ENCODE measurements around the gene NDUFS8.

NDUFS8 gene

DNA sequence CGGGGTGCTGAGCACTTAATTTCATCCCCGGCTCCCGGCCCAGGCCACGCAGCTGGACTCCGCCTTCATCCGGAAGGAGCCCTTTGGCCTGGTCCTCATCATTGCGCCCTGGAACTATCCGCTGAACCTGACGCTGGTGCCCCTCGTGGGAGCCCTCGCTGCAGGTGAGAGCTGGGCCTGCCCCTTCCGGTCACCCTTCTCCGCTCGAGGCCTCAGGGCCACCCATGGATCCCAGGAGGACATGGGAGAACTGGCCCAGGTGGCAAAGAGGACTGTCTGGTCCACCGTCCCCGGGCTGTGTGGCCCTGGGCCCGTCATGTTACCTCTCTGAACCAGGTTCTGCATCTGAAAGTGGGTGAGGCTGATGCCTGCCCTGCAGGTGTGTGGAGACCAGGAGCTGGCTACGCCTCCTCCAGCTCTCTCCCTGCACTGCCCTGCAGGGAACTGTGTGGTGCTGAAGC lies 11.7 kb upstream of the NDUFS8 start:
- Histone ChIP-seq H3K27me3 (ENCODE audit: control insufficient read depth in 1 of 2, insufficient read depth in 1 of 2, low read length in 2 of 2) (no peaks in the 10 kb centered on the region), H3K9me3 (ENCODE audit: control insufficient read depth, low read length) (no peaks in the 10 kb centered on the region), H3K18ac (ENCODE audit: low read depth in 1 of 2, low read length in 2 of 2) (no peak overlapping the region), H4K8ac (ENCODE audit: low read length) (no peak overlapping the region), H3K14ac (ENCODE audit: low read length in 2 of 2) (no peak overlapping the region), H2AFZ (ENCODE audit: low read depth, low read length) (no peak overlapping the region), H3K9ac (ENCODE audit: low read length) (no peak overlapping the region), H2AK5ac (ENCODE audit: low read length, severe bottlenecking) (no peak overlapping the region), H2BK120ac (ENCODE audit: low read depth, low read length) (no peak overlapping the region), H3K36me3 (ENCODE audit: control insufficient read depth in 1 of 2, insufficient read depth in 2 of 2, low read depth in 1 of 2, low read length in 2 of 2) (peaks cover 14 to 23% of the 10 kb centered on the region in 2 experiments), H3K4me3 (ENCODE audit: insufficient read depth in 1 of 2, low read depth in 1 of 2, low read length in 2 of 2) (no peak overlapping the region), H2BK5ac (ENCODE audit: low read depth, low read length, poor library complexity, severe bottlenecking) (no peak overlapping the region), H4K91ac (ENCODE audit: low read length) (peak overlapping the region; percentile 54), H3K27ac (ENCODE audit: low read length, poor library complexity, severe bottlenecking) (no peak overlapping the region), H2BK15ac (ENCODE audit: low read depth, poor library complexity, severe bottlenecking) (no peak overlapping the region), H3K23ac (ENCODE audit: low read length in 2 of 2) (no peak overlapping the region), H3K4ac (ENCODE audit: low read depth in 1 of 2, low read length in 2 of 2) (no peak overlapping the region), H3K4me1 (ENCODE audit: control insufficient read depth, insufficient read depth, low read depth, low read length) (peaks cover 44% of the 10 kb centered on the region), H2BK12ac (ENCODE audit: low read length in 2 of 2) (no peak overlapping the region), H3K4me2 (ENCODE audit: low read length, poor library complexity, severe bottlenecking) (no peak overlapping the region), H3K79me1 (replicated peaks; ENCODE audit: low read length, poor library complexity, severe bottlenecking) (no peaks in the 10 kb centered on the region)
- 94% methylated on average over 18 of the region's 18 CpGs for WGBS
- no peak for DNase-seq

DNA sequence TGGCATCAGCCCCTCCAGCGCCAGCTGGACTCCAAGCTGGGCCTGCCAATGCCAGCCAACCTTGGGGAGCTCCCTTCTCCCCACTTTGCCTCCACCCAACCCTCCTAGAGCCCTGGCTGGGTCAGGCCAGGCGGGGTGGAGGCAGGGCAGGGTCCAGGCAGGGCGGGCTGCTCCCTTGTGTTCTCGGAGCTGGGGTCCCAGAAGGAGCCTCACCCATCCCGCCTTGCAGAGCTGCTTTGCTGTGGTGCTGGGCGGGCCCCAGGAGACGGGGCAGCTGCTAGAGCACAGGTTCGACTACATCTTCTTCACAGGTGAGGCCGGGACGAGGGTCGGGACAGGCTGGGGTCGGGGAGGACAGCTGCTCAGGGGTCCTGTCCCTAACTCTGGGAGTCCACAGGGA lies 11.0 kb upstream of the NDUFS8 start:
- Histone ChIP-seq H3K4me2 (ENCODE audit: low read length, poor library complexity, severe bottlenecking) (no peak overlapping the region), H3K27me3 (ENCODE audit: control insufficient read depth in 1 of 2, insufficient read depth in 1 of 2, low read length in 2 of 2) (no peaks in the 10 kb centered on the region), H3K4ac (ENCODE audit: low read depth in 1 of 2, low read length in 2 of 2) (no peak overlapping the region), H2BK15ac (ENCODE audit: low read depth, poor library complexity, severe bottlenecking) (no peak overlapping the region), H3K4me1 (ENCODE audit: control insufficient read depth, insufficient read depth, low read depth, low read length) (peaks cover 37% of the 10 kb centered on the region), H2AK5ac (ENCODE audit: low read length, severe bottlenecking) (no peak overlapping the region), H2BK5ac (ENCODE audit: low read depth, low read length, poor library complexity, severe bottlenecking) (no peak overlapping the region), H2AFZ (ENCODE audit: low read depth, low read length) (no peak overlapping the region), H3K23ac (ENCODE audit: low read length in 2 of 2) (no peak overlapping the region), H3K27ac (ENCODE audit: low read length, poor library complexity, severe bottlenecking) (no peak overlapping the region), H2BK120ac (ENCODE audit: low read depth, low read length) (no peak overlapping the region), H2BK12ac (ENCODE audit: low read length in 2 of 2) (peak overlapping the region in 1 of 2 experiments; percentile 8), H3K4me3 (ENCODE audit: insufficient read depth in 1 of 2, low read depth in 1 of 2, low read length in 2 of 2) (no peak overlapping the region), H3K36me3 (ENCODE audit: control insufficient read depth in 1 of 2, insufficient read depth in 2 of 2, low read depth in 1 of 2, low read length in 2 of 2) (peaks cover 20 to 23% of the 10 kb centered on the region in 2 experiments), H3K9me3 (ENCODE audit: control insufficient read depth, low read length) (no peaks in the 10 kb centered on the region), H4K8ac (ENCODE audit: low read length) (no peak overlapping the region), H4K91ac (ENCODE audit: low read length) (no peak overlapping the region), H3K18ac (ENCODE audit: low read depth in 1 of 2, low read length in 2 of 2) (no peak overlapping the region), H3K79me1 (replicated peaks; ENCODE audit: low read length, poor library complexity, severe bottlenecking) (no peaks in the 10 kb centered on the region), H3K14ac (ENCODE audit: low read length in 2 of 2) (no peak overlapping the region), H3K9ac (ENCODE audit: low read length) (no peak overlapping the region)
- DNase-seq, result no peak
- WGBS, result 96% methylated on average over 12 of the region's 12 CpGs

DNA sequence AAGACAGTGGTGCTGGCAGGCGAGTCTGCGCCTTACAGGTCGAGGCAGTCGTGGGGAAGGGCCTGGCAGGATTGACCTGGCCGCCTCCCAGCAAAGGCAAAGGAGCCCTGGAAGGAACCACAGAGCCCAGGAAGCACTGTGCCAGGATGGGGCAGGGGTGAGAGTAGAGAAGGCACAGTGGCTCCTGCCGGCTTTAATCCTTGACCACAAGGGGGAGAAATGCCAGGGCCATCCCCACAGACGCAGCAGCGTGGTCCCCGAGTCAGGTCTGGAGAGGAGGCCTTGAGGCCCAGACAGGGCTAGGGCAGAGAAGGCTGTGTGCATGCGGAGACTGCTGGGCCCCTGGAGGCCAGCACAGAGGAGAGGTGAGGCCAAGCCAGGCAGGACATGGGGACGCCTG lies 9.9 kb upstream of the NDUFS8 start:
- no peak overlapping the region for H3K23ac ChIP-seq (ENCODE audit: low read length in 2 of 2)
- H3K27me3 ChIP-seq (ENCODE audit: control insufficient read depth in 1 of 2, insufficient read depth in 1 of 2, low read length in 2 of 2), result no peaks in the 10 kb centered on the region
- H3K4ac ChIP-seq (ENCODE audit: low read depth in 1 of 2, low read length in 2 of 2), result peak overlapping the region in 1 of 2 experiments; percentile 19
- no peak overlapping the region for H3K27ac ChIP-seq (ENCODE audit: low read length, poor library complexity, severe bottlenecking)
- H3K9me3 ChIP-seq (ENCODE audit: control insufficient read depth, low read length), result no peaks in the 10 kb centered on the region
- peak overlapping the region in 1 of 2 experiments; percentile 81 for H3K14ac ChIP-seq (ENCODE audit: low read length in 2 of 2)
- H2BK120ac ChIP-seq (ENCODE audit: low read depth, low read length), result peak overlapping the region; percentile 22
- no peak overlapping the region for H2BK5ac ChIP-seq (ENCODE audit: low read depth, low read length, poor library complexity, severe bottlenecking)
- H3K9ac ChIP-seq (ENCODE audit: low read length), result no peak overlapping the region
- 43% methylated on average over 11 of the region's 11 CpGs for WGBS
- peak; percentile 56 for DNase-seq
- H2AFZ ChIP-seq (ENCODE audit: low read depth, low read length), result peak overlapping the region; percentile 7
- peak overlapping the region in 1 of 2 experiments; percentile 42 for H3K18ac ChIP-seq (ENCODE audit: low read depth in 1 of 2, low read length in 2 of 2)
- H2BK12ac ChIP-seq (ENCODE audit: low read length in 2 of 2), result peak overlapping the region in 1 of 2 experiments; percentile 12
- H3K4me2 ChIP-seq (ENCODE audit: low read length, poor library complexity, severe bottlenecking), result no peak overlapping the region
- H3K4me3 ChIP-seq (ENCODE audit: insufficient read depth in 1 of 2, low read depth in 1 of 2, low read length in 2 of 2), result peak overlapping the region in 1 of 2 experiments; percentile 20
- H2BK15ac ChIP-seq (ENCODE audit: low read depth, poor library complexity, severe bottlenecking), result no peak overlapping the region
- H3K4me1 ChIP-seq (ENCODE audit: control insufficient read depth, insufficient read depth, low read depth, low read length), result peaks cover 29% of the 10 kb centered on the region
- H4K91ac ChIP-seq (ENCODE audit: low read length), result peak overlapping the region; percentile 43
- no peaks in the 10 kb centered on the region for H3K79me1 ChIP-seq (replicated peaks; ENCODE audit: low read length, poor library complexity, severe bottlenecking)
- peak overlapping the region; percentile 19 for H4K8ac ChIP-seq (ENCODE audit: low read length)
- peaks cover 20 to 30% of the 10 kb centered on the region in 2 experiments for H3K36me3 ChIP-seq (ENCODE audit: control insufficient read depth in 1 of 2, insufficient read depth in 2 of 2, low read depth in 1 of 2, low read length in 2 of 2)
- H2AK5ac ChIP-seq (ENCODE audit: low read length, severe bottlenecking), result peak overlapping the region; percentile 81

DNA sequence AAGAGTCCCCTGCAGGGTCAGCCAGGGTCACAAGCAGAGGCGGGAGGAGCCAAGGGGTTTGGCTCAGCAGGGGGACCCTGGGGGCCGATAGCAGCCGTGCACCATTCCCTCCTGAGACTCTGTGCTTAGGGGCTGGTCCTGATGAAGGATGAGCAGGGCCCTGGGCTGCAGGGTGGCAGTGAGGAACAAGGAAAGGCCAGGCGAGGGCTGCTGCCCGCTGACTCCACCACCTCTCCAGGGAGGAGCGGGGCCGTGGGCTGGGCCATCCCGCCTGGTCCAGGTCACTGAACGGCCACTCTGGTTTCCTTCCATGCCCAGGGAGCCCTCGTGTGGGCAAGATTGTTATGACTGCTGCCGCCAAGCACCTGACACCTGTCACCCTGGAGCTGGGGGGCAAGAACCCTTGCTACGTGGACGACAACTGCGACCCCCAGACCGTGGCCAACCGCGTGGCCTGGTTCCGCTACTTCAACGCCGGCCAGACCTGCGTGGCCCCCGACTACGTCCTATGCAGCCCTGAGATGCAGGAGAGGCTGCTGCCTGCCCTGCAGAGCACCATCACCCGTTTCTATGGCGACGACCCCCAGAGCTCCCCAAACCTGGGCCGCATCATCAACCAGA lies 9.2 kb upstream of the NDUFS8 start:
- DNase-seq, result no peak

More for the DNA sequence above, 9.2 kb upstream of the NDUFS8 start:
- Histone ChIP-seq H3K36me3 (ENCODE audit: control insufficient read depth in 1 of 2, insufficient read depth in 2 of 2, low read depth in 1 of 2, low read length in 2 of 2) (peaks cover 20 to 36% of the 10 kb centered on the region in 2 experiments), H3K18ac (ENCODE audit: low read depth in 1 of 2, low read length in 2 of 2) (no peak overlapping the region), H3K4me3 (ENCODE audit: insufficient read depth in 1 of 2, low read depth in 1 of 2, low read length in 2 of 2) (no peak overlapping the region), H3K9ac (ENCODE audit: low read length) (no peak overlapping the region), H2AK5ac (ENCODE audit: low read length, severe bottlenecking) (no peak overlapping the region), H3K4me1 (ENCODE audit: control insufficient read depth, insufficient read depth, low read depth, low read length) (peaks cover 32% of the 10 kb centered on the region), H4K91ac (ENCODE audit: low read length) (no peak overlapping the region), H2BK15ac (ENCODE audit: low read depth, poor library complexity, severe bottlenecking) (no peak overlapping the region), H3K23ac (ENCODE audit: low read length in 2 of 2) (no peak overlapping the region), H3K27ac (ENCODE audit: low read length, poor library complexity, severe bottlenecking) (no peak overlapping the region), H2AFZ (ENCODE audit: low read depth, low read length) (no peak overlapping the region), H3K79me1 (replicated peaks; ENCODE audit: low read length, poor library complexity, severe bottlenecking) (no peaks in the 10 kb centered on the region), H3K14ac (ENCODE audit: low read length in 2 of 2) (no peak overlapping the region), H3K4ac (ENCODE audit: low read depth in 1 of 2, low read length in 2 of 2) (no peak overlapping the region), H2BK5ac (ENCODE audit: low read depth, low read length, poor library complexity, severe bottlenecking) (no peak overlapping the region), H3K27me3 (ENCODE audit: control insufficient read depth in 1 of 2, insufficient read depth in 1 of 2, low read length in 2 of 2) (no peaks in the 10 kb centered on the region), H3K4me2 (ENCODE audit: low read length, poor library complexity, severe bottlenecking) (no peak overlapping the region), H2BK120ac (ENCODE audit: low read depth, low read length) (no peak overlapping the region), H4K8ac (ENCODE audit: low read length) (peak overlapping the region; percentile 19), H3K9me3 (ENCODE audit: control insufficient read depth, low read length) (no peaks in the 10 kb centered on the region), H2BK12ac (ENCODE audit: low read length in 2 of 2) (no peak overlapping the region)
- WGBS, result 85% methylated on average over 27 of the region's 27 CpGs

Data from mesenchymal stem cell (in vitro differentiated cells and primary cell).